Lung (tissue), 12 donors: Measurements from ENCODE around the gene FAM219A. TPM values are rescaled to one million over a fixed set of nuclear protein-coding genes. Genes with fewer than 3 reads are reported as not detected.
A peak's percentile ranks its signal among the peaks of the same experiment; 100 is the strongest.

ENCODE experiments used
- ATAC-seq: fragments of 200-7000 bp; cut with Tn5 transposase; one replicate; pipeline ENCODE4 v1.9.1; 2020; ENCODE audit warnings: moderate number of reproducible peaks; ENCODE audit not compliant: insufficient read depth, low FRiP score
- DNase-seq, 3 donors: peaks; one replicate each; pipeline ENCODE4 v3.0.0-alpha.2; 2013 to 2017
- H3K27ac ChIP-seq, 2 donors: one replicate each; pipeline ENCODE4 v1.5.1; 2013; ENCODE audit warnings: mild to moderate bottlenecking in 2 of 2, moderate library complexity in 2 of 2, control low read depth in 1 of 2, inconsistent platforms in 1 of 2, low read depth in 1 of 2, low read length in 1 of 2
- H3K27me3 ChIP-seq, 3 donors: one replicate each; pipeline ENCODE4 v1.5.1; 2013; ENCODE audit warnings: low read length in 2 of 3; ENCODE audit not compliant: control insufficient read depth in 3 of 3, insufficient read depth in 3 of 3
- H3K36me3 ChIP-seq, 4 donors: one replicate each; pipeline ENCODE4 v1.5.1; 2013; ENCODE audit warnings: low read length in 4 of 4, mild to moderate bottlenecking in 1 of 4, moderate library complexity in 1 of 4; ENCODE audit not compliant: control insufficient read depth in 4 of 4, insufficient read depth in 4 of 4
- H3K4me1 ChIP-seq, 5 donors: one replicate each; pipeline ENCODE4 v1.5.1; 2013; ENCODE audit warnings: low read length in 5 of 5, mild to moderate bottlenecking in 2 of 5, moderate library complexity in 1 of 5; ENCODE audit not compliant: control insufficient read depth in 5 of 5, insufficient read depth in 5 of 5
- H3K4me3 ChIP-seq: one replicate; pipeline ENCODE4 v1.5.1; 2013; ENCODE audit warnings: mild to moderate bottlenecking, control low read depth, moderate library complexity
- H3K9ac ChIP-seq, 2 donors: one replicate each; pipeline ENCODE4 v1.5.1; 2013; ENCODE audit warnings: low read length in 2 of 2, control low read depth in 1 of 2; ENCODE audit not compliant: insufficient read depth in 1 of 2
- H3K9me3 ChIP-seq, 4 donors: one replicate each; pipeline ENCODE4 v1.5.1; 2013; ENCODE audit warnings: low read length in 3 of 4, mild to moderate bottlenecking in 1 of 4, moderate library complexity in 1 of 4; ENCODE audit not compliant: control insufficient read depth in 4 of 4, insufficient read depth in 3 of 4
- WGBS, 2 donors: extraction: QIAGEN DNeasy Blood & Tissue Kit; methylation state at CpG; one replicate each; pipeline ENCODE4 v1.1.7; 2013; 5-methylcytosine and 5-hydroxymethylcytosine counted together
- polyA plus RNA-seq, 2 donors: library from polyadenylated mRNA; stranded (reverse); fragments of 200-250 nt; gene quantifications; one replicate each; pipeline ENCODE4 v1.2.1, GENCODE V29; 2013
- total RNA-seq, 2 donors: library from RNA; depleted of rRNA in 1 of 2; stranded (reverse); fragments of >200 nt in 1 of 2; gene quantifications; one replicate each; pipeline ENCODE4 v1.2.1, GENCODE V29; 2014 to 2021
- TF ChIP-seq, protein P1 (sequence below): IDR thresholded peaks from 2 replicates; pipeline ENCODE4 v1.5.1; 2012; ENCODE audit warnings: mild to moderate bottlenecking; ENCODE audit errors: control extremely low read depth, extremely low read depth
- donor health status: control.
- donor health status: control.
- donor health status: Bipolar disorder and iron deficiency.
- donor health status: healthy.
- donor health status: DM: yes; HTN: yes; CAD: no.

The FAM219A gene
- total and polyA plus RNA-seq, 4 donors = 8.5 to 28.3 (median 13.3) TPM

GRCh38 chr9:34459941-34460340, 1.6 kb upstream of the FAM219A start:
- Histone ChIP-seq H3K4me3 (no peak overlapping the region), H3K9me3 (no peaks in the 10 kb centered on the region), H3K4me1 (peaks cover 8 to 16% (median 11%) of the 10 kb centered on the region in 5 donors), H3K9ac (no peak overlapping the region), H3K36me3 (no peaks in the 10 kb centered on the region), H3K27ac (no peak overlapping the region), H3K27me3 (peaks cover 0 to 18% (median 2%) of the 10 kb centered on the region in 3 donors)
- DNase-seq (no peak), ATAC-seq (no peak)
- WGBS, 2 donors = 34 to 46% methylated on average over 3 of the region's 3 CpGs
- TF ChIP-seq, protein P1, sequence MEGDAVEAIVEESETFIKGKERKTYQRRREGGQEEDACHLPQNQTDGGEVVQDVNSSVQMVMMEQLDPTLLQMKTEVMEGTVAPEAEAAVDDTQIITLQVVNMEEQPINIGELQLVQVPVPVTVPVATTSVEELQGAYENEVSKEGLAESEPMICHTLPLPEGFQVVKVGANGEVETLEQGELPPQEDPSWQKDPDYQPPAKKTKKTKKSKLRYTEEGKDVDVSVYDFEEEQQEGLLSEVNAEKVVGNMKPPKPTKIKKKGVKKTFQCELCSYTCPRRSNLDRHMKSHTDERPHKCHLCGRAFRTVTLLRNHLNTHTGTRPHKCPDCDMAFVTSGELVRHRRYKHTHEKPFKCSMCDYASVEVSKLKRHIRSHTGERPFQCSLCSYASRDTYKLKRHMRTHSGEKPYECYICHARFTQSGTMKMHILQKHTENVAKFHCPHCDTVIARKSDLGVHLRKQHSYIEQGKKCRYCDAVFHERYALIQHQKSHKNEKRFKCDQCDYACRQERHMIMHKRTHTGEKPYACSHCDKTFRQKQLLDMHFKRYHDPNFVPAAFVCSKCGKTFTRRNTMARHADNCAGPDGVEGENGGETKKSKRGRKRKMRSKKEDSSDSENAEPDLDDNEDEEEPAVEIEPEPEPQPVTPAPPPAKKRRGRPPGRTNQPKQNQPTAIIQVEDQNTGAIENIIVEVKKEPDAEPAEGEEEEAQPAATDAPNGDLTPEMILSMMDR = no peak

- Histone ChIP-seq H3K27ac (no peak overlapping the region), H3K27me3 (peaks cover 0 to 15% (median 2%) of the 10 kb centered on the region in 3 donors), H3K9me3 (no peaks in the 10 kb centered on the region), H3K9ac (peak overlapping the region in 1 of 2 donors; percentile 73), H3K36me3 (no peaks in the 10 kb centered on the region), H3K4me1 (peaks cover 8 to 16% (median 13%) of the 10 kb centered on the region in 5 donors), H3K4me3 (no peak overlapping the region)
- DNase-seq = no peak
- ATAC-seq = no peak
- TF ChIP-seq, protein P1 = no peak
- WGBS, 2 donors = 87 to 90% methylated on average over 14 of the region's 14 CpGs
Measured at GRCh38 chr9:34459356-34459755, 986 bp upstream of the FAM219A start.

DNA sequence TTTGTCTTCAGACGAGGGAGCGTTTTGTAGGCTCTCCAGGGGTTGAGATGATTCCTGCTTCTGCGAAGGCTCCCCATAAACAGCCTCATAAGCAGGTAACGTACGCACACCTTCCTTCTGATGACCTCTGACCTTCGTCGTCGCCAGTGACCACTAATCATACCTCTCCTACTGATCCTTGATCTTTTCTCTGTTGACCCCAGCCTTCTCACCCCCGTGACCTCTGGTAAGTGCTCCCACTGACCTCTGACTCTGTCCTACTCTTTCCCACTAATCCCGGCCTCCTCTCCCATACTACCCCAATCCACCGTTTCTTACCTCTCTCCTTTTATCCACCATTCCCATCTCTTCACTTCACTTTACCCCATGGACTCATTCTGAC, 580 bp upstream of the FAM219A start:
- Histone ChIP-seq H3K27me3 (peaks cover 0 to 15% (median 2%) of the 10 kb centered on the region in 3 donors), H3K27ac (no peak overlapping the region), H3K36me3 (no peaks in the 10 kb centered on the region), H3K4me1 (peaks cover 8 to 16% (median 13%) of the 10 kb centered on the region in 5 donors), H3K9me3 (no peaks in the 10 kb centered on the region), H3K9ac (peak overlapping the region in 1 of 2 donors; percentile 73), H3K4me3 (no peak overlapping the region)
- no peak for DNase-seq
- WGBS, 2 donors = 20 to 24% methylated on average over 11 of the region's 11 CpGs
- TF ChIP-seq, protein P1 = no peak
- no peak for ATAC-seq
